ENCODE measurements around the gene PACSIN2.

Gene PACSIN2

GRCh38 chr22:42879371-42880021 lies 135.5 kb downstream of the PACSIN2 start:
- no peak overlapping the region for H3K9ac ChIP-seq (ENCODE audit: low read depth, low read length)
- H3K4me3 ChIP-seq (ENCODE audit: low read depth, low read length): no peak overlapping the region
- H3K27ac ChIP-seq (ENCODE audit: low read depth, low read length): no peak overlapping the region
- peaks cover 84% of the 10 kb centered on the region for H3K36me3 ChIP-seq (ENCODE audit: control insufficient read depth, insufficient read depth, low read length)
- no peaks in the 10 kb centered on the region for H3K27me3 ChIP-seq (ENCODE audit: control insufficient read depth, insufficient read depth, low read length)
- H3K4me1 ChIP-seq (ENCODE audit: control insufficient read depth, insufficient read depth, low read length): peaks cover 6% of the 10 kb centered on the region; the same call in 1 of the 2 replicates
- H3K9me3 ChIP-seq (ENCODE audit: control insufficient read depth, insufficient read depth, low read length): no peaks in the 10 kb centered on the region

GRCh38 chr22:42878561-42879305 lies 136.2 kb downstream of the PACSIN2 start:
- no peak overlapping the region for H3K9ac ChIP-seq (ENCODE audit: low read depth, low read length)
- H3K4me3 ChIP-seq (ENCODE audit: low read depth, low read length): no peak overlapping the region
- peaks cover 85% of the 10 kb centered on the region for H3K36me3 ChIP-seq (ENCODE audit: control insufficient read depth, insufficient read depth, low read length)
- H3K27ac ChIP-seq (ENCODE audit: low read depth, low read length): no peak overlapping the region
- H3K27me3 ChIP-seq (ENCODE audit: control insufficient read depth, insufficient read depth, low read length): no peaks in the 10 kb centered on the region
- H3K9me3 ChIP-seq (ENCODE audit: control insufficient read depth, insufficient read depth, low read length): no peaks in the 10 kb centered on the region
- peaks cover 6% of the 10 kb centered on the region; the same call in 1 of the 2 replicates for H3K4me1 ChIP-seq (ENCODE audit: control insufficient read depth, insufficient read depth, low read length)

GRCh38 chr22:42877597-42878340 lies 137.2 kb downstream of the PACSIN2 start:
- no peak overlapping the region for H3K27ac ChIP-seq (ENCODE audit: low read depth, low read length)
- H3K27me3 ChIP-seq (ENCODE audit: control insufficient read depth, insufficient read depth, low read length): no peaks in the 10 kb centered on the region
- H3K4me3 ChIP-seq (ENCODE audit: low read depth, low read length): no peak overlapping the region
- no peaks in the 10 kb centered on the region for H3K9me3 ChIP-seq (ENCODE audit: control insufficient read depth, insufficient read depth, low read length)
- H3K9ac ChIP-seq (ENCODE audit: low read depth, low read length): no peak overlapping the region
- peaks cover 5% of the 10 kb centered on the region; the same call in 1 of the 2 replicates for H3K4me1 ChIP-seq (ENCODE audit: control insufficient read depth, insufficient read depth, low read length)
- H3K36me3 ChIP-seq (ENCODE audit: control insufficient read depth, insufficient read depth, low read length): peaks cover 85% of the 10 kb centered on the region

- no peak overlapping the region for H3K4me3 ChIP-seq (ENCODE audit: low read depth, low read length)
- peaks cover 85% of the 10 kb centered on the region for H3K36me3 ChIP-seq (ENCODE audit: control insufficient read depth, insufficient read depth, low read length)
- H3K9me3 ChIP-seq (ENCODE audit: control insufficient read depth, insufficient read depth, low read length): no peaks in the 10 kb centered on the region
- no peaks in the 10 kb centered on the region for H3K27me3 ChIP-seq (ENCODE audit: control insufficient read depth, insufficient read depth, low read length)
- no peaks in the 10 kb centered on the region for H3K4me1 ChIP-seq (ENCODE audit: control insufficient read depth, insufficient read depth, low read length)
- no peak overlapping the region for H3K9ac ChIP-seq (ENCODE audit: low read depth, low read length)
- no peak overlapping the region for H3K27ac ChIP-seq (ENCODE audit: low read depth, low read length)
Measured at GRCh38 chr22:42877158-42877557, 137.8 kb downstream of the PACSIN2 start.

GRCh38 chr22:42876041-42876440 lies 138.9 kb downstream of the PACSIN2 start:
- no peak overlapping the region for H3K9ac ChIP-seq (ENCODE audit: low read depth, low read length)
- no peaks in the 10 kb centered on the region for H3K27me3 ChIP-seq (ENCODE audit: control insufficient read depth, insufficient read depth, low read length)
- H3K36me3 ChIP-seq (ENCODE audit: control insufficient read depth, insufficient read depth, low read length): peaks cover 90% of the 10 kb centered on the region
- H3K27ac ChIP-seq (ENCODE audit: low read depth, low read length): no peak overlapping the region
- no peaks in the 10 kb centered on the region for H3K9me3 ChIP-seq (ENCODE audit: control insufficient read depth, insufficient read depth, low read length)
- no peak overlapping the region for H3K4me3 ChIP-seq (ENCODE audit: low read depth, low read length)
- H3K4me1 ChIP-seq (ENCODE audit: control insufficient read depth, insufficient read depth, low read length): no peaks in the 10 kb centered on the region

GRCh38 chr22:42874010-42874409 lies 140.9 kb downstream of the PACSIN2 start:
- Histone ChIP-seq H3K4me3 (ENCODE audit: low read depth, low read length) (no peak overlapping the region), H3K9ac (ENCODE audit: low read depth, low read length) (no peak overlapping the region), H3K27me3 (ENCODE audit: control insufficient read depth, insufficient read depth, low read length) (no peaks in the 10 kb centered on the region), H3K36me3 (ENCODE audit: control insufficient read depth, insufficient read depth, low read length) (peaks cover 90% of the 10 kb centered on the region), H3K9me3 (ENCODE audit: control insufficient read depth, insufficient read depth, low read length) (no peaks in the 10 kb centered on the region), H3K27ac (ENCODE audit: low read depth, low read length) (no peak overlapping the region), H3K4me1 (ENCODE audit: control insufficient read depth, insufficient read depth, low read length) (no peaks in the 10 kb centered on the region)

GRCh38 chr22:42873356-42873755 lies 141.6 kb downstream of the PACSIN2 start:
- Histone ChIP-seq H3K9me3 (ENCODE audit: control insufficient read depth, insufficient read depth, low read length) (no peaks in the 10 kb centered on the region), H3K36me3 (ENCODE audit: control insufficient read depth, insufficient read depth, low read length) (peaks cover 84% of the 10 kb centered on the region), H3K27me3 (ENCODE audit: control insufficient read depth, insufficient read depth, low read length) (no peaks in the 10 kb centered on the region), H3K4me1 (ENCODE audit: control insufficient read depth, insufficient read depth, low read length) (no peaks in the 10 kb centered on the region), H3K27ac (ENCODE audit: low read depth, low read length) (no peak overlapping the region), H3K4me3 (ENCODE audit: low read depth, low read length) (no peak overlapping the region), H3K9ac (ENCODE audit: low read depth, low read length) (no peak overlapping the region)

- Histone ChIP-seq H3K36me3 (ENCODE audit: control insufficient read depth, insufficient read depth, low read length) (peaks cover 78% of the 10 kb centered on the region), H3K27ac (ENCODE audit: low read depth, low read length) (no peak overlapping the region)
Measured at GRCh38 chr22:42872821-42873220, 142.1 kb downstream of the PACSIN2 start.

GRCh38 chr22:42871146-42872050 lies 143.6 kb downstream of the PACSIN2 start:
- H3K27ac ChIP-seq (ENCODE audit: low read depth, low read length): no peak overlapping the region
- no peaks in the 10 kb centered on the region for H3K9me3 ChIP-seq (ENCODE audit: control insufficient read depth, insufficient read depth, low read length)
- no peaks in the 10 kb centered on the region for H3K27me3 ChIP-seq (ENCODE audit: control insufficient read depth, insufficient read depth, low read length)
- peaks cover 64% of the 10 kb centered on the region for H3K36me3 ChIP-seq (ENCODE audit: control insufficient read depth, insufficient read depth, low read length)
- H3K4me3 ChIP-seq (ENCODE audit: low read depth, low read length): no peak overlapping the region
- no peak overlapping the region for H3K9ac ChIP-seq (ENCODE audit: low read depth, low read length)
- no peaks in the 10 kb centered on the region for H3K4me1 ChIP-seq (ENCODE audit: control insufficient read depth, insufficient read depth, low read length)

More at GRCh38 chr22:42872821-42873220, 142.1 kb downstream of the PACSIN2 start:
- Histone ChIP-seq H3K9me3 (ENCODE audit: control insufficient read depth, insufficient read depth, low read length) (no peaks in the 10 kb centered on the region), H3K27me3 (ENCODE audit: control insufficient read depth, insufficient read depth, low read length) (no peaks in the 10 kb centered on the region), H3K4me1 (ENCODE audit: control insufficient read depth, insufficient read depth, low read length) (no peaks in the 10 kb centered on the region), H3K4me3 (ENCODE audit: low read depth, low read length) (no peak overlapping the region), H3K9ac (ENCODE audit: low read depth, low read length) (no peak overlapping the region)

- Histone ChIP-seq H3K9ac (ENCODE audit: low read depth, low read length) (no peak overlapping the region), H3K9me3 (ENCODE audit: control insufficient read depth, insufficient read depth, low read length) (no peaks in the 10 kb centered on the region), H3K27ac (ENCODE audit: low read depth, low read length) (no peak overlapping the region), H3K27me3 (ENCODE audit: control insufficient read depth, insufficient read depth, low read length) (no peaks in the 10 kb centered on the region), H3K4me3 (ENCODE audit: low read depth, low read length) (no peak overlapping the region), H3K4me1 (ENCODE audit: control insufficient read depth, insufficient read depth, low read length) (no peaks in the 10 kb centered on the region), H3K36me3 (ENCODE audit: control insufficient read depth, insufficient read depth, low read length) (peaks cover 50% of the 10 kb centered on the region)
Measured at GRCh38 chr22:42869888-42870480, 145.0 kb downstream of the PACSIN2 start.

All from HUES48 (cell line).